BJ (cell line): Measurements from ENCODE around the gene KANTR. TPM values are rescaled to one million over a fixed set of nuclear protein-coding genes. Genes with fewer than 3 reads are reported as not detected.

Source experiments
- CTCF ChIA-PET: fragments of 350-600 bp; formaldehyde crosslinking; extraction: SDS; loops from one replicate; lab custom pipeline; 2021; ENCODE audit warnings: antibody characterized with exemption, inconsistent platforms; lab: Yijun Ruan, JAX
- POLR2A ChIA-PET: fragments of 300-600 bp; sonication (Branson Sonifier 250); formaldehyde crosslinking; extraction: SDS; loops from one replicate; lab custom pipeline; 2021; ENCODE audit warnings: antibody characterized with exemption; lab: Charles Lee
- DNase-seq: peaks from one replicate; pipeline ENCODE4 v3.0.0-alpha.2; 2011; ENCODE audit warnings: low read depth
- H3K27me3 ChIP-seq: 2 replicates; pipeline ENCODE4 v1.6.0; 2011; ENCODE audit warnings: low read length; ENCODE audit not compliant: control insufficient read depth, insufficient read depth
- H3K36me3 ChIP-seq: 2 replicates; pipeline ENCODE4 v1.5.1; 2011; ENCODE audit warnings: low read length; ENCODE audit not compliant: control insufficient read depth, insufficient read depth
- H3K4me3 ChIP-seq: 2 replicates; pipeline ENCODE4 v1.5.1; 2011; ENCODE audit warnings: low read depth, mild to moderate bottlenecking, control low read depth, low read length
- CTCF ChIP-seq: IDR thresholded peaks from 2 replicates; pipeline ENCODE4 v1.5.1; 2011; ENCODE audit warnings: low read depth, mild to moderate bottlenecking, control low read depth, inconsistent platforms, low read length, moderate library complexity; ENCODE audit not compliant: insufficient read depth
- polyA plus RNA-seq: library from polyadenylated mRNA; depleted of rRNA; stranded (reverse); fragments of >200 nt; gene quantifications from 2 replicates; pipeline ENCODE4 v1.2.3, GENCODE V29; 2011

Gene KANTR
- polyA plus RNA-seq, 1 experiment = 2.3 TPM

GRCh38 chrX:53075011-53075410, 18.9 kb upstream of the KANTR start:
- Histone ChIP-seq H3K36me3 (no peaks in the 10 kb centered on the region), H3K4me3 (no peak overlapping the region), H3K27me3 (no peaks in the 10 kb centered on the region)
- no peak for TF ChIP-seq CTCF
- ChIA-PET POLR2A (no interaction called here), CTCF (no interaction called here)
- no peak for DNase-seq

GRCh38 chrX:53076671-53077070, 17.3 kb upstream of the KANTR start:
- no peak for TF ChIP-seq CTCF
- POLR2A ChIA-PET = no interaction called here
- CTCF ChIA-PET = no interaction called here
- Histone ChIP-seq H3K36me3 (no peaks in the 10 kb centered on the region), H3K27me3 (no peaks in the 10 kb centered on the region), H3K4me3 (no peak overlapping the region)
- no peak for DNase-seq

- TF ChIP-seq CTCF = no peak
- no peaks in the 10 kb centered on the region for H3K27me3 ChIP-seq
- no peaks in the 10 kb centered on the region for H3K36me3 ChIP-seq
- POLR2A ChIA-PET = no interaction called here
- CTCF ChIA-PET = interaction anchor here (0.6 kb wide), 1 partner anchor 1468 kb away, joined by 3 read pairs; no protein-coding TSS in a partner anchor
- DNase-seq = no peak
- H3K4me3 ChIP-seq = no peak overlapping the region
Measured at GRCh38 chrX:53077207-53078197, 16.4 kb upstream of the KANTR start.

GRCh38 chrX:53078943-53079342, 15.0 kb upstream of the KANTR start:
- Histone ChIP-seq H3K4me3 (no peak overlapping the region), H3K36me3 (0 out of 2 replicates have a peak, but pooled peaks cover under 1% of the 10 kb centered on the region), H3K27me3 (no peaks in the 10 kb centered on the region)
- POLR2A ChIA-PET = no interaction called here
- CTCF ChIA-PET = interaction anchor here (0.8 kb wide), 1 partner anchor 10 kb away, joined by 4 read pairs; no protein-coding TSS in a partner anchor
- no peak for DNase-seq
- TF ChIP-seq CTCF = no peak
